Heart left ventricle (tissue), 16 donors: ENCODE measurements around the gene SLC10A6. TPM values are rescaled to one million over a fixed set of nuclear protein-coding genes. Genes with fewer than 3 reads are reported as not detected.

ENCODE experiments used
- ATAC-seq, 4 donors: fragments of 200-7000 bp; cut with Tn5 transposase; one replicate each; pipeline ENCODE4 v1.9.1; 2020 to 2022; ENCODE audit warnings: moderate library complexity in 4 of 4, mild to moderate bottlenecking in 3 of 4, moderate number of reproducible peaks in 1 of 4
- DNase-seq, 5 donors: peaks; one replicate each; pipeline ENCODE4 v3.0.0-alpha.2; 2020
- H3K27ac ChIP-seq, 12 donors: fragments of 200-600 bp; sonication (generic) in 4 of 12; one replicate each; pipeline versions ENCODE4 v1.5.0 to v1.8.0; 2016 to 2022; ENCODE audit warnings: mild to moderate bottlenecking in 2 of 12
- H3K27me3 ChIP-seq, 9 donors: fragments of 200-600 bp; sonication (generic) in 2 of 9; one replicate each; pipeline versions ENCODE4 v1.5.1 to v1.8.0; 2016 to 2022; ENCODE audit warnings: mild to moderate bottlenecking in 3 of 9
- H3K36me3 ChIP-seq, 9 donors: fragments of 200-600 bp; sonication (generic) in 2 of 9; one replicate each; pipeline versions ENCODE4 v1.5.0 to v1.8.0; 2018 to 2022; ENCODE audit warnings: mild to moderate bottlenecking in 2 of 9
- H3K4me1 ChIP-seq, 12 donors: fragments of 200-600 bp; sonication (generic) in 4 of 12; one replicate each; pipeline versions ENCODE4 v1.5.0 to v1.8.0; 2016 to 2022; ENCODE audit warnings: mild to moderate bottlenecking in 3 of 12
- H3K4me3 ChIP-seq, 12 donors: fragments of 200-600 bp; sonication (generic) in 4 of 12; one replicate each; pipeline versions ENCODE4 v1.5.0 to v1.8.0; 2017 to 2022; ENCODE audit warnings: mild to moderate bottlenecking in 9 of 12, moderate library complexity in 4 of 12
- H3K9me3 ChIP-seq, 12 donors: fragments of 200-600 bp; sonication (generic) in 4 of 12; one replicate each; pipeline versions ENCODE4 v1.5.0 to v1.8.0; 2016 to 2022; ENCODE audit warnings: mild to moderate bottlenecking in 1 of 12
- CTCF ChIP-seq, 12 donors: fragments of 200-600 bp; sonication (generic) in 4 of 12; IDR thresholded peaks; one replicate each; pipeline versions ENCODE4 v1.5.0 to v1.8.0; 2018 to 2022; ENCODE audit warnings: antibody characterized with exemption in 12 of 12, mild to moderate bottlenecking in 5 of 12
- POLR2A ChIP-seq, 2 donors: fragments of 450-650 bp; IDR thresholded peaks; one replicate each; pipeline ENCODE4 v1.6.1; 2017; ENCODE audit warnings: antibody characterized with exemption in 2 of 2, mild to moderate bottlenecking in 2 of 2, moderate library complexity in 2 of 2
- WGBS, 4 donors: extraction: QIAGEN DNeasy Blood & Tissue Kit in 2 of 4; methylation state at CpG; one replicate each; pipeline versions ENCODE4 v1.1.5 to v1.1.7; 2013 to 2018; 5-methylcytosine and 5-hydroxymethylcytosine counted together
- intact Hi-C, 10 donors: fragments of 100-400 bp; cut with DNase I; formaldehyde crosslinking; loops; one replicate each; pipeline versions ENCODE4 v1.11.1 to v1.14.2; 2022
- polyA plus RNA-seq, 2 donors: library from polyadenylated mRNA; stranded (reverse); fragments of 200-250 nt; gene quantifications; one replicate each; pipeline ENCODE4 v1.2.3, GENCODE V29; 2013
- total RNA-seq, 9 donors: library from RNA; depleted of rRNA in 2 of 9; stranded (reverse); fragments of >200 nt in 2 of 9; fragmentation: NEBNext Ultra II Directional in 3 of 9; extraction: Animal tissue kit (Norgen Biotek cat#: 25700) in 3 of 9; gene quantifications; one replicate each; pipeline versions ENCODE4 v1.1.0 to v1.2.4, GENCODE V29; 2016 to 2023
- donor health status: ischemic (EF 13 %, LVEDD 7.1; RV severe dilation, severe dysfunction).
- donor health status: healthy with polysubstance abuse.
- donor health status: DM: no; HTN: yes; CAD: no.
- donor health status: DM: no; HTN: no; CAD: no.
- donor health status: ischemic (EF 25% LVEDD 6.9; RV normal size, moderate dysfunction).
- donor health status: ischemic (EF 25% LVEDD 5.7; RV mildly dilated, moderate dysfunction).
- donor health status: healthy.
- donor health status: DM: yes; HTN: yes; CAD: no.
- donor health status: ischemic (EF 35%, LVEDD 5.7; RV mildly dilated, moderate dysfunction).
- donor health status: nonischemic (EF 11% LVEDD 7.7; RV severe dilation, severe dysfunction).
- donor health status: DM: yes; HTN: yes; CAD: no.
- donor health status: PGD.
- donor health status: ischemic (EF 29% LVEDD 5.4; RV normal size, mild dysfunction).
- donor health status: nonischemic (EF 23%, LVEDD 6.1; RV moderate dilation, normal function).

SLC10A6 gene
- total and polyA plus RNA-seq, 11 donors, result 0.30 to 2.0 (median 0.53) TPM; not detected in 1

DNA sequence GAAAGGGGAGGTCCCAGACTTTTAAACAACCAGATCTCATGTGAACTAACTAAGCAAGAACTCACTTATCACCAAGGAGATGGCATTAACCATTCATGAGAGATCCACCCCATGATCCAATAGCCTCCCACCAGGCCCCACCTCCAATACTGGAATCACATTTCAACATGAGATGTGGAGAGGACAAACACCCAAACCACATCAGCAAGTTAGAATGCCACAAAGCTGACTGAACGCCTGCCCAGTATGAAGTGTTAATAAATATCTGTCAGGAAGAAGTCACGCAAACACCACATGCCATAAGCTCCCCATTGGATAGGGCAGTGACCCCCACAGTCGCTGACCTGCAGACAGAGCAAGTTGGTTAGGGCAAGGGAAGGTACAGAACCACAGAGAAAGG is 14.3 kb downstream of the SLC10A6 start:
- DNase-seq (no peak), ATAC-seq (no peak)
- Histone ChIP-seq H3K36me3 (peaks cover 0 to 10% (median 0%) of the 10 kb centered on the region in 9 donors), H3K27ac (no peak overlapping the region), H3K4me3 (no peak overlapping the region), H3K4me1 (no peaks in the 10 kb centered on the region), H3K9me3 (peaks cover 0 to 6% (median 0%) of the 10 kb centered on the region in 12 donors), H3K27me3 (no peaks in the 10 kb centered on the region)
- WGBS, 4 donors, result 83 to 97% (median 88%) methylated on average over 3 of the region's 3 CpGs
- TF ChIP-seq CTCF (IDR thresholded peaks at IDR 0.05) (no peak), POLR2A (IDR thresholded peaks at IDR 0.05) (no peak)
- intact Hi-C loops, result no loop called here

GRCh38 chr4:86833615-86834014 is 15.6 kb downstream of the SLC10A6 start:
- 91 to 100% (median 98%) methylated on average over 1 of the region's 1 CpG for WGBS, 4 donors
- intact Hi-C loops, result no loop called here

GRCh38 chr4:86831262-86832130 is 17.7 kb downstream of the SLC10A6 start:
- H3K4me1 ChIP-seq, result no peaks in the 10 kb centered on the region
- H3K27me3 ChIP-seq, result no peaks in the 10 kb centered on the region
- peaks cover 0 to 20% (median 0%) of the 10 kb centered on the region in 9 donors for H3K36me3 ChIP-seq
- ATAC-seq, result peak in 2 of 4 donors; percentile 33 to 39
- intact Hi-C loops, result no loop called here
- H3K9me3 ChIP-seq, result peaks cover 0 to 6% (median 0%) of the 10 kb centered on the region in 12 donors
- no peak for DNase-seq
- TF ChIP-seq POLR2A (IDR thresholded peaks at IDR 0.05) (no peak), CTCF (IDR thresholded peaks at IDR 0.05) (no peak)
- WGBS, 4 donors, result 82 to 91% (median 86%) methylated on average over 5 of the region's 5 CpGs
- no peak overlapping the region for H3K4me3 ChIP-seq
- H3K27ac ChIP-seq, result no peak overlapping the region

More at GRCh38 chr4:86833615-86834014, 15.6 kb downstream of the SLC10A6 start:
- Histone ChIP-seq H3K4me1 (no peaks in the 10 kb centered on the region), H3K27ac (no peak overlapping the region), H3K36me3 (peaks cover 0 to 15% (median 0%) of the 10 kb centered on the region in 9 donors), H3K27me3 (no peaks in the 10 kb centered on the region), H3K4me3 (no peak overlapping the region), H3K9me3 (peaks cover 0 to 6% (median 0%) of the 10 kb centered on the region in 12 donors)
- no peak for ATAC-seq
- no peak for TF ChIP-seq CTCF (IDR thresholded peaks at IDR 0.05)
- no peak for TF ChIP-seq POLR2A (IDR thresholded peaks at IDR 0.05)
- DNase-seq, result no peak

GRCh38 chr4:86825511-86825910 is 23.7 kb downstream of the SLC10A6 start:
- Histone ChIP-seq H3K4me3 (no peak overlapping the region), H3K27me3 (no peaks in the 10 kb centered on the region), H3K4me1 (no peaks in the 10 kb centered on the region), H3K9me3 (peaks cover 0 to 6% (median 0%) of the 10 kb centered on the region in 12 donors), H3K27ac (no peak overlapping the region), H3K36me3 (peaks cover 0 to 34% (median 0%) of the 10 kb centered on the region in 9 donors)
- DNase-seq (no peak), ATAC-seq (no peak)
- TF ChIP-seq CTCF (IDR thresholded peaks at IDR 0.05), result no peak
- no peak for TF ChIP-seq POLR2A (IDR thresholded peaks at IDR 0.05)
- intact Hi-C loops, result no loop called here
- 81 to 85% (median 83%) methylated on average over 3 of the region's 3 CpGs for WGBS, 4 donors
